Neural progenitor cell (in vitro differentiated cells): ENCODE measurements around the gene BBS12.

Experiments used
- CTCF ChIP-seq: fragments of 200-600 bp; sonication (generic); IDR thresholded peaks from 2 replicates; pipeline ENCODE4 v1.5.1; 2017; ENCODE audit warnings: antibody characterized with exemption, mild to moderate bottlenecking
- EZH2 ChIP-seq: fragments of 200-600 bp; sonication (generic); IDR thresholded peaks from 2 replicates; pipeline ENCODE4 v1.6.1; 2017; ENCODE audit warnings: antibody characterized with exemption, mild to moderate bottlenecking, moderate library complexity
- EZH2phosphoT487 ChIP-seq: fragments of 200-600 bp; sonication (generic); IDR thresholded peaks from 2 replicates; pipeline ENCODE4 v1.6.1; 2017; ENCODE audit warnings: antibody characterized with exemption

GRCh38 chr4:122744229-122744628 lies 11.7 kb downstream of the BBS12 start:
- TF ChIP-seq EZH2phosphoT487 (no peak), CTCF (no peak), EZH2 (no peak)
